Ectodermal cell (in vitro differentiated cells): ENCODE data around the gene ICE1. TPM values are rescaled to one million over a fixed set of nuclear protein-coding genes. Genes with fewer than 3 reads are reported as not detected.

ENCODE experiments used
- H3K27ac ChIP-seq: 2 replicates; pipeline ENCODE4 v1.7.0; 2013; ENCODE audit warnings: mild to moderate bottlenecking, low read depth, low read length; ENCODE audit not compliant: insufficient read depth, poor library complexity, severe bottlenecking
- H3K27me3 ChIP-seq: 2 replicates; pipeline ENCODE4 v1.7.0; 2013; ENCODE audit warnings: mild to moderate bottlenecking, low read length; ENCODE audit not compliant: insufficient read depth, control insufficient read depth, poor library complexity, severe bottlenecking
- H3K36me3 ChIP-seq: one replicate; pipeline ENCODE4 v1.7.0; 2013; ENCODE audit warnings: low read length; ENCODE audit not compliant: control insufficient read depth, insufficient read depth
- H3K4me1 ChIP-seq: one replicate; pipeline ENCODE4 v1.7.0; 2013; ENCODE audit warnings: low read length; ENCODE audit not compliant: control insufficient read depth, insufficient read depth
- H3K4me3 ChIP-seq: 2 replicates; pipeline ENCODE4 v1.7.0; 2013; ENCODE audit warnings: low read depth, low read length, control low read depth; ENCODE audit not compliant: insufficient read depth
- H3K9me3 ChIP-seq: 2 replicates; pipeline ENCODE4 v1.7.0; 2013; ENCODE audit warnings: mild to moderate bottlenecking, low read length, moderate library complexity; ENCODE audit not compliant: control insufficient read depth
- WGBS, 2 experiments: methylation state at CpG; one replicate each; pipeline ENCODE4 v1.1.7; 2013; ENCODE audit warnings: missing lambda C conversion rate in 2 of 2; 5-methylcytosine and 5-hydroxymethylcytosine counted together
- polyA plus RNA-seq, 4 experiments: library from polyadenylated mRNA; stranded (reverse); fragments of 50-300 nt; gene quantifications; one replicate each; pipeline ENCODE4 v1.2.3, GENCODE V29; 2013

Gene ICE1
- polyA plus RNA-seq (2013, experiment 1 of 4) = 40.5 TPM
- 42.8 TPM for polyA plus RNA-seq (2013, experiment 2 of 4)
- 30.5 TPM for polyA plus RNA-seq (2013, experiment 3 of 4)
- polyA plus RNA-seq (2013, experiment 4 of 4) = 35.2 TPM

DNA sequence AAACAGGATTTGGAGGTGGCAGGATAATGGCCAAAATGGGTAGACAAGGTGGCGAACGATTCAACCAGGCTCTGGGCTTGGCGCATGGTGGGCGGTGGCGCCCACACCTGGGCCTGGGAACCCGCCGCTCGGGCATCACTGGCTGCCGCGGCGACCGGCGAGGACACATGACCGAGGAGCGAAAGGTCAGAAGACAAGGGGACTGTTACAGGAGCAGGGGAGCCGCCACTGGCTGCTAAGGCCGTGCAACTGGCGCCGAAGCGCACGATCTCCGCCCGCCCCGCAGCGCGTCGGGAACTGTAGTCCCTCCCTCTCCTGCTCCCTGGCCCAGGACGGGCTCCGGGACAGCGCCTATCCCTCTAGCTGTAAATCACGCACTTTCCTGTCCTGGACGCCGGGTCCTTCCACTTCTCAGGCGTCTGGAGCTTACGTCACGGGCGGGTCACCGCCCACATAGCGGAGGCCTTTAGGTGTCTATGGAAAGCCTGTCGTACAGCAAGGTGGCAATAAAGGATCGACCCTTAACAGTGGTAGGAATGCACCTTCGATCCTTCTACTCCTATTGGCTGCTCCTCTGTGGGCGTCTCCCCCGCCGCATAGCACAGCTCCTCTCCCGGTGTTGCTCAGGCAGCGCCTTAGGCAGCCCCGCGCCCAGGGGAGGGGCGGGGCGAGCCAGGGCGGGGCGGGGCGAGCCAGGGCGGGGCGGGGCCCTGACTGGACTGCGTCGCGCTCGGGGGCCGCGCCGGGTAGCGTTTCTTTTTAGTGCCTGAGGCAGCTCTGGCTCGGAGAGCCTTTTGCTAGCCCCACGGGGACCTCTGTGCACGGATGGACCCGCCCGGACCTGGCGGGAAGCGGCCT, at the start of gene ICE1:
ICE1 (plus strand) TSS at position 717 of the 858 bp plus-strand sequence. CDS start 239 bp downstream, outside the sequence.
- Histone ChIP-seq H3K4me3 (peak within 1 kb of the TSS; percentile 72), H3K27ac (peak within 1 kb of the TSS; percentile 100), H3K4me1 (peaks cover 11% of the 10 kb centered on the region), H3K36me3 (no peaks in the 10 kb centered on the region), H3K27me3 (no peaks in the 10 kb centered on the region), H3K9me3 (no peaks in the 10 kb centered on the region)
- 0% methylated on average over 71 of the region's 71 CpGs for WGBS, 2 experiments

- H3K9me3 ChIP-seq = no peaks in the 10 kb centered on the region
- no peak overlapping the region for H3K4me3 ChIP-seq
- no peak overlapping the region for H3K27ac ChIP-seq
Observed at GRCh38 chr5:5372930-5373329, 49.5 kb upstream of the ICE1 start.

DNA sequence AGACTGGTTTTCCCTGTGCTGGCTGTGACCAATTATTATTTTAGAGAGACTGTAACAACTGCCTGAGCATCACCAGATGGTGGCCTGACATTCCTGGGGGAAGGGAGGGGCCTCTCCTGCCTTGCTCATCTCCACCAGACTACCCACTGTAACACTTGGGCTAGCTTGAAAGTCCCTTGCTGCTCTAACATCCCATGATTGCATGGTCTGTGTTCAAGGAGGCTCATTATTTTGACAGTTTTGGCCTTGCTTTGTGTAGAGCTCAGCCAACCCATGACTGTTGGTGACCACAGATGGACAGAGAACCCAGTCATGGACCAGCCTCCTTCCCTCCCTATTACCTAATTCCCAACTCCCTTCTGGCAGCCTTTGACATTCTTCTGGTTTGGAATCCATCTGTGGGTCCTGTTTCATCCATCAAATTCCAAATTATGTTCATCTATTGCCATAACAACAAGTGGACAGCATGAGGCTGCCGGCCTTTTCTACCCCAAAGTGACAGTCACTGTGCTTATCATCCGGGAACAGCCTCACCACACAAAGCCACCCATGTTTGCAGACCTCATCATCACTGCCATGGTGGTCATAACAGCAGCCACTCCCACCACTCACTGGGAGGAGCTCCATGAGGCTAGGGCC, 49.0 kb upstream of the ICE1 start:
- Histone ChIP-seq H3K4me1 (peaks cover 11% of the 10 kb centered on the region), H3K36me3 (no peaks in the 10 kb centered on the region), H3K9me3 (no peaks in the 10 kb centered on the region), H3K27ac (no peak overlapping the region), H3K4me3 (no peak overlapping the region), H3K27me3 (no peaks in the 10 kb centered on the region)
- 92 to 93% methylated on average over 2 of the region's 2 CpGs for WGBS, 2 experiments

More at GRCh38 chr5:5372930-5373329, 49.5 kb upstream of the ICE1 start:
- WGBS, 2 experiments = 96% methylated on average over 10 of the region's 10 CpGs
- Histone ChIP-seq H3K36me3 (no peaks in the 10 kb centered on the region), H3K27me3 (no peaks in the 10 kb centered on the region), H3K4me1 (peaks cover 11% of the 10 kb centered on the region)

- H3K36me3 ChIP-seq = no peaks in the 10 kb centered on the region
- H3K27me3 ChIP-seq = no peaks in the 10 kb centered on the region
- no peak overlapping the region for H3K27ac ChIP-seq
- WGBS, 2 experiments = 76 to 83% methylated on average over 6 of the region's 6 CpGs
- peaks cover 11% of the 10 kb centered on the region for H3K4me1 ChIP-seq
- no peak overlapping the region for H3K4me3 ChIP-seq
- no peaks in the 10 kb centered on the region for H3K9me3 ChIP-seq
Observed at GRCh38 chr5:5374009-5374715, 48.3 kb upstream of the ICE1 start.

- Histone ChIP-seq H3K4me3 (no peak overlapping the region), H3K4me1 (peaks cover 2% of the 10 kb centered on the region), H3K36me3 (no peaks in the 10 kb centered on the region), H3K9me3 (no peaks in the 10 kb centered on the region), H3K27ac (no peak overlapping the region), H3K27me3 (no peaks in the 10 kb centered on the region)
- 94 to 96% methylated on average over 5 of the region's 6 CpGs for WGBS, 2 experiments
Observed at GRCh38 chr5:5377780-5378179, 44.7 kb upstream of the ICE1 start.

GRCh38 chr5:5378531-5378930, 43.9 kb upstream of the ICE1 start:
- no peaks in the 10 kb centered on the region for H3K9me3 ChIP-seq
- H3K4me3 ChIP-seq = no peak overlapping the region
- no peak overlapping the region for H3K27ac ChIP-seq
- H3K36me3 ChIP-seq = no peaks in the 10 kb centered on the region
- H3K27me3 ChIP-seq = no peaks in the 10 kb centered on the region
- WGBS, 2 experiments = 84 to 97% methylated on average over 3 of the region's 3 CpGs
- H3K4me1 ChIP-seq = peaks cover 4% of the 10 kb centered on the region

- no peak overlapping the region for H3K4me3 ChIP-seq
- no peaks in the 10 kb centered on the region for H3K36me3 ChIP-seq
- H3K9me3 ChIP-seq = no peaks in the 10 kb centered on the region
- H3K27ac ChIP-seq = no peak overlapping the region
- peaks cover 4% of the 10 kb centered on the region for H3K4me1 ChIP-seq
- 84 to 88% methylated on average over 6 of the region's 6 CpGs for whole genome bisulfite sequencing, 2 experiments
- H3K27me3 ChIP-seq = no peaks in the 10 kb centered on the region
Observed at GRCh38 chr5:5380298-5380697, 42.2 kb upstream of the ICE1 start.

DNA sequence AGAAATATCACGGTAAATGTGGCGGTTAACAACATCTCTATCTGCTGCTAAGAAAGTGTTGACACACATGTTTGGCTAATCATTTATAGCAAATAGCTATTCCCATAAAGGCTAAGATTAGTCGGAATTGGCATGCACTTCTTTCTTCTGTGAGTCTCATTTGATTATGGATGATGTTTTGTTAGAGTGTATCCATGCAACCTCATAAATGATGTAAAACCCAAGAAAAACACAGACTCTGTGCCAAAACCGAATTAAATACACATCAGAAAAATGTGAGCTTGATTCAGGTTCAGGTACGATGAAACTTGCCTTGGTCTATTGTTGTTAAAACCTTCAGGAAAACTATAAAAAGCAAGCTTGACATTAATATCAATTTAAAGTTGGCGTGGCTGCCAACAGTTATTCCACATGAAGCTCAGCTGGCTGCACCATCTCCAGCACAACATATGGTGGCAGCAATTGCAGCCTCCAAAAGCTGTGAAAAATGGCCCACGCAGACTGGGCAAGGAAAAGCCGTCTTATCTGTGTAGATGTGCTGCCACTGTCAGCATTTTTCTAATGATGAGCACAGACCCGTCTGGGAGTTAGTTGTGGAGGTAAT, 41.1 kb upstream of the ICE1 start:
- Histone ChIP-seq H3K9me3 (no peaks in the 10 kb centered on the region), H3K4me3 (no peak overlapping the region), H3K36me3 (no peaks in the 10 kb centered on the region), H3K27ac (no peak overlapping the region), H3K4me1 (peaks cover 4% of the 10 kb centered on the region), H3K27me3 (no peaks in the 10 kb centered on the region)
- 92 to 96% methylated on average over 8 to 9 of the region's 9 CpGs for WGBS, 2 experiments

GRCh38 chr5:5383461-5383860, 39.0 kb upstream of the ICE1 start:
- 91 to 98% methylated on average over 5 of the region's 5 CpGs for WGBS, 2 experiments
- H3K4me3 ChIP-seq = no peak overlapping the region

More at GRCh38 chr5:5383461-5383860, 39.0 kb upstream of the ICE1 start:
- Histone ChIP-seq H3K4me1 (peaks cover 4% of the 10 kb centered on the region), H3K27me3 (no peaks in the 10 kb centered on the region), H3K27ac (no peak overlapping the region), H3K36me3 (no peaks in the 10 kb centered on the region), H3K9me3 (no peaks in the 10 kb centered on the region)
